Loucy (cell line): ENCODE data around the gene NRN1.

Source experiments
- H2AFZ ChIP-seq: fragments of 200-600 bp; sonication (generic); 2 replicates; pipeline ENCODE4 v1.6.0; 2016; ENCODE audit warnings: antibody characterized with exemption, mild to moderate bottlenecking, low read length, moderate library complexity
- H3F3A ChIP-seq: fragments of 200-600 bp; 2 replicates; pipeline ENCODE4 v1.6.0; 2016; ENCODE audit warnings: antibody characterized with exemption, low read depth, mild to moderate bottlenecking
- H3K27me3 ChIP-seq: fragments of 200-600 bp; sonication (generic); 2 replicates; pipeline ENCODE4 v1.6.1; 2014; ENCODE audit warnings: low read length, mild to moderate bottlenecking; ENCODE audit not compliant: insufficient read depth, poor library complexity, severe bottlenecking
- H3K36me3 ChIP-seq: fragments of 200-600 bp; sonication (generic); 2 replicates; pipeline ENCODE4 v1.6.1; 2016; ENCODE audit warnings: low read length; ENCODE audit not compliant: insufficient read depth
- H3K4me1 ChIP-seq: fragments of 200-600 bp; sonication (generic); 2 replicates; pipeline ENCODE4 v1.5.1; 2014; ENCODE audit warnings: low read length, mild to moderate bottlenecking; ENCODE audit not compliant: insufficient read depth, poor library complexity, severe bottlenecking
- H3K4me2 ChIP-seq: fragments of 200-600 bp; sonication (generic); 2 replicates; pipeline ENCODE4 v1.6.0; 2014; ENCODE audit warnings: antibody characterized with exemption, low read length, low read depth, mild to moderate bottlenecking; ENCODE audit not compliant: poor library complexity, severe bottlenecking
- H3K4me3 ChIP-seq: fragments of 200-600 bp; sonication (generic); 2 replicates; pipeline ENCODE4 v1.5.1; 2014; ENCODE audit warnings: low read length, mild to moderate bottlenecking, mixed read lengths; ENCODE audit not compliant: poor library complexity, severe bottlenecking
- H3K79me2 ChIP-seq: fragments of 200-600 bp; sonication (generic); 2 replicates; pipeline ENCODE4 v1.6.1; 2014; ENCODE audit warnings: low read length; ENCODE audit not compliant: insufficient read depth
- H3K9ac ChIP-seq: fragments of 200-600 bp; sonication (generic); 2 replicates; pipeline ENCODE4 v1.6.0; 2014; ENCODE audit warnings: mild to moderate bottlenecking, low read depth, low read length, moderate library complexity; ENCODE audit not compliant: poor library complexity, severe bottlenecking
- H3K9me2 ChIP-seq: fragments of 200-600 bp; sonication (generic); replicated peaks from 2 replicates; pipeline ENCODE4 v1.6.1; 2016; ENCODE audit warnings: low read depth, low read length, mixed read lengths
- H3K9me3 ChIP-seq: fragments of 200-600 bp; sonication (generic); 2 replicates; pipeline ENCODE4 v1.6.1; 2014; ENCODE audit warnings: mild to moderate bottlenecking, antibody characterized with exemption, low read length, low read depth; ENCODE audit not compliant: insufficient read depth
- H4K20me1 ChIP-seq: fragments of 200-600 bp; sonication (generic); 2 replicates; pipeline ENCODE4 v1.6.0; 2014; ENCODE audit warnings: antibody characterized with exemption, low read length, mild to moderate bottlenecking; ENCODE audit not compliant: insufficient read depth, poor library complexity, severe bottlenecking
- CTCF ChIP-seq: fragments of 200-600 bp; sonication (generic); conservative IDR thresholded peaks from 2 replicates; pipeline ENCODE4 v1.5.1; 2014; ENCODE audit warnings: mild to moderate bottlenecking, antibody characterized with exemption, low read length
- EZH2phosphoT487 ChIP-seq: fragments of 200-600 bp; IDR thresholded peaks from 2 replicates; pipeline ENCODE4 v1.6.1; 2018; ENCODE audit warnings: antibody characterized with exemption, mild to moderate bottlenecking, moderate library complexity, borderline replicate concordance

The NRN1 gene

DNA sequence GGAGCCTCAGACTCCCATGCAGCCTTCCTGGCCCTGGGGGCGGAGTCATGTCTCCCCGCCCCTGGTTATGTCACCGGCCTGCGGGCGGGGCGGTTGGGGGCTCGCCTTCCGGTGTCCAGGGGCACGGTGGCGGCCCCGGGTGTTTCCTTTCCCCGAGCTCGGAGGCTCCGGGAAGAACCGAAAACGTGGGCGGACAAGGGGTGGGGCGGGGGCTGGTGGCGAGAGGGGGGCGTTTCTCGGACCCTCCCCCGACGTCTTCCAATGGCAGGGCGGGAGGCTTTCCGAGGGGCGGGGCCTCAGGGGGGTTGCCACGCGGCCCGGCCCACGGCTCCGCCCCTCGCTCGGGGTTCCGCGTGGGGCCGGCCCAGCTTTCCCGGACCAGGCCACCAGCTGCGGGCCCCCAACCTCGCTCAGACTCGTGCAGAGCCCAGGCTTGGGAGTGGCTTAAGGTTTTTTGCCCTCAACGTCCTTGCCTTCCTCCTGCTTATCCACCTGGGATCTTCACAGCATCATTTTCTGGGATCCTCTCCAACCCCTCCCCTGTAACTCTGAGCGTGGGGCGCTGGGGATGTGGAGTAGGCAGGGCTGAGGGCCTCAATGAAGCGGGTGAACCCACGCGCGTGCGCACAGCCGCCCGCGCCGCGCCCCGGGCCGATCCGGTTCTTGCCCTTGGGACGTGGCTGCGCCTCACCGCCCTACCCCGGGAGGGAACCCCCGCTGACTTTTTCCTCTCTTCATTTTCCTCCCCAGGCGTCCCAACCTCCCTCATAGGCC, 2.1 kb upstream of the NRN1 start:
- H3F3A ChIP-seq, result no peaks in the 10 kb centered on the region
- H3K9me3 ChIP-seq, result no peaks in the 10 kb centered on the region
- no peaks in the 10 kb centered on the region for H3K27me3 ChIP-seq
- no peaks in the 10 kb centered on the region for H3K79me2 ChIP-seq
- H3K4me3 ChIP-seq, result no peak overlapping the region
- no peak overlapping the region for H3K4me2 ChIP-seq
- no peaks in the 10 kb centered on the region for H4K20me1 ChIP-seq
- no peak overlapping the region for H3K9ac ChIP-seq
- H3K36me3 ChIP-seq, result no peaks in the 10 kb centered on the region
- no peak for TF ChIP-seq EZH2phosphoT487
- TF ChIP-seq CTCF, result no peak
- H3K9me2 ChIP-seq, result no peaks in the 10 kb centered on the region
- H3K4me1 ChIP-seq, result no peaks in the 10 kb centered on the region
- no peak overlapping the region for H2AFZ ChIP-seq

DNA sequence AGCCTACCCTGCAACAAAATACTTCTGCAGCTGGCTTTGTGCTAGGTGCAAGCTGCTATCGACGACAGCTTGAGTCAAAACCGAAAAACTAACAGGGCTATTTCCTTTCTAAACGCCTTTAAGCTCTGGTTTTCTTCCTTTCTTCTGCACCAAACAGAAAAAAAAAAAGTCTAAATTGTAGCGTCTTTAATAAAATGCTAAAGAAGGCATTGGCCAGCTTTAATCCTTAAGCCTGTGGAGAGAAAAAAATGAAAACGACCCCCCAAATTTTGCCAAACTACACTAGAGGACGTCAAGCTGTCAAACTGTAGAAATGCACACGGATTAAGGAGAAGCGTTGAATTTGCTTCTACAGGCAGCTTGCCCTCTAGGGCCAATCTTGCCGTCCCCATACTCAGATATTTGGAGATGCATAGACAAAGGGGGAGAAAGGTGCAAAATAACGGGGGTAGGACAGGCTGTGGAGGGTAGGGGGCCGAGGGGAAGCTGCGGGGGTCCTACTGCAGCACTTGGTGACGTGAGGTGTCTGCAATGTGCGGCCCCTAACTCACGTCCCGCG, 1.4 kb upstream of the NRN1 start:
- Histone ChIP-seq H3K9me2 (no peaks in the 10 kb centered on the region), H3K4me3 (no peak overlapping the region), H3K27me3 (no peaks in the 10 kb centered on the region)

DNA sequence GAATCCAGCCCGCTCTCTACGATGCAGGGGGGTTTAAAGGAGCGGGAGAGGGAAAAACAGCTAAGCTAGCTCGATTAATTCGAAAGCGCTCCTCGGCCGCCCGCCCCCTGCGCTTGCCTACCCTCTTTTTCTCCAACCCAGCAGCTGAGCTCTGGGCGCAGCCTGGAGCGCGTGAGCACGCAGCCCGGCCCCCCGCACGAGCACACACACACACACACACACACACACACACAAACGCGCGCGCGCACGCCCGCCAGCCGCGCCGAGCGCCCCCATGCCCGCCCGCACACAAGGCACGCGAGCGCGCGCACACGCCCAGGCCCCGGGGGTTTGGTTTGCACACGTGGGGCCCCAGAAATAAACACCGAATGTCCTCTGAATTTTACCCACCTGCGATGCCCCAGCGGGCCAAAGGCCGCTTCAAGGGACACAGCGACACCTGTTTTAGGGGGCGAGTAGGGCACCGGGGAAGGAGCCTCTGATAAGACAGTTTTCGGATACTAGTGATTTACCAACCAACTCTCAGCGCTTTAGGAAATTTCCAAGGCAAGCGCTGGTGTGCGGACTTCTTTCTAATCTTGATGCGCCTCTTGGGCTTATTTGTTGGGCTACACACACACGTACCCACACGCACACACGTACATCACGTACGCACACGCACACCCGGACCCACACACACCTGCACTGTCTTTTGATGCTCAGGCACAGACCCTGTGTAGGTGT, 802 bp upstream of the NRN1 start:
- Histone ChIP-seq H3K27me3 (no peaks in the 10 kb centered on the region), H3K4me3 (no peak overlapping the region), H3F3A (no peaks in the 10 kb centered on the region), H3K4me2 (no peak overlapping the region), H3K9me3 (no peaks in the 10 kb centered on the region), H3K9me2 (no peaks in the 10 kb centered on the region), H3K36me3 (no peaks in the 10 kb centered on the region), H4K20me1 (no peaks in the 10 kb centered on the region), H3K4me1 (no peaks in the 10 kb centered on the region), H3K9ac (no peak overlapping the region), H2AFZ (no peak overlapping the region), H3K79me2 (no peaks in the 10 kb centered on the region)
- TF ChIP-seq CTCF, result no peak
- no peak for TF ChIP-seq EZH2phosphoT487

More for the DNA sequence above, 1.4 kb upstream of the NRN1 start:
- H3K9me3 ChIP-seq, result no peaks in the 10 kb centered on the region
- H3K4me1 ChIP-seq, result no peaks in the 10 kb centered on the region
- no peak for TF ChIP-seq CTCF
- no peak for TF ChIP-seq EZH2phosphoT487
- no peaks in the 10 kb centered on the region for H4K20me1 ChIP-seq
- H2AFZ ChIP-seq, result no peak overlapping the region
- H3F3A ChIP-seq, result no peaks in the 10 kb centered on the region
- no peaks in the 10 kb centered on the region for H3K79me2 ChIP-seq
- H3K9ac ChIP-seq, result no peak overlapping the region
- H3K4me2 ChIP-seq, result no peak overlapping the region
- H3K36me3 ChIP-seq, result no peaks in the 10 kb centered on the region
